ENCODE results near the gene MEGF11.
"Not testable (repeated sequence)": the region's sequence is repeated elsewhere in the genome, so short reads cannot be mapped to it uniquely, and the experiment has no call there.

Gene MEGF11

DNA sequence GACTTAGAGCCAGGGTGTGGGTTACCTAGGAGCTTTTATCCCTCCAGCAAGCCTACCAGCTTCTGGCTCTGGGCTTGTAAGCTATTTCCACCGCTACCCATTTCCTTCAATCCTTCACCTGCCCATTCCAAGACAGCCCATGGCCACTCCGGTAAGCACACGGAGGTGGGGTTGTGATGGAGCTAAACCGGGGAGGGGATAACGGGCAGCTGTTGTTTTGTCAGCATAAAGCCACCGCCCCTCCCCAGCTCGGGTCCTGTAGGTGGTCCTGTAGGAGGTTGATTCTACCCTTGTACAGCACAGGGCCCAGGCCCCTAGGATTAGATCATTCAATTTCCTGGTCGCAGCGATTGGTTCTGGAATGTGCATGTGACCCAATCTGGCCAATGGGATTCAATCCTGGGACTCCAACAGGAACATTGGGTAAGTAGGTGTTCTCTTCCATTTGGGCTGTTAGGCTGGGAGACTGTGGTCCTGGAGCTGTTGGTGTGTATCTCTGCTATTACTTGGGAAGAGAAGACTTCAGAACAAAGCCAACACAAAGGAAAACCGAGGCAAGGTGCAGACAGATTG lies 233.6 kb downstream of the MEGF11 start:
- no peak for DNase-seq

- DNase-seq = no peak
These were observed 234.2 kb downstream of the MEGF11 start for GRCh38 chr15:66019368-66019767.

- DNase-seq = no peak
These were observed 235.1 kb downstream of the MEGF11 start for GRCh38 chr15:66018488-66018797.

GRCh38 chr15:66017792-66018487 lies 235.6 kb downstream of the MEGF11 start:
- DNase-seq = no peak

GRCh38 chr15:66017000-66017399 lies 236.6 kb downstream of the MEGF11 start:
- DNase-seq = no peak

DNA sequence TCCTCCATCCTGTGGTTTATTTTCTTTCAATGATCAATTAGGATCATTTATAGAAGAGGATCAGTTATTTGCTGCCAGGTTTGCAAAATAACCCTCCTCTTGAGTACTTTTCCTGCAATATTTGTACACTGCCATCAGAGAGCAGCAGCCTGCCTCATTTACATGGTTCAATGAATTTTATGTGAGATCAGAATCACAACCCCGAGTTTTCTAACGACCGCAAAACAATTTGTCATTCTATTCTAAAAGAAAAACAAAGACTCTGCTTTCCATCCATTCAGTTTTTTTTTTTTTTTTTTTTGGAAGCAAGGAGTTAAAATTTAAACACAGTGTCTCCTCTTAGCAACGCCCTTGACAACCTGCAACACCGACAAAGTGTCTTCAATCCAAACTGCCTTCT lies 237.4 kb downstream of the MEGF11 start:
- DNase-seq = no peak

GRCh38 chr15:66014635-66015182 lies 238.8 kb downstream of the MEGF11 start:
- no peak for DNase-seq

GRCh38 chr15:66014022-66014421 lies 239.5 kb downstream of the MEGF11 start:
- no peak for DNase-seq

- DNase-seq = no peak
These were observed 244.5 kb downstream of the MEGF11 start for GRCh38 chr15:66008940-66009562.

GRCh38 chr15:66007663-66008262 lies 245.8 kb downstream of the MEGF11 start:
- no peak for DNase-seq

GRCh38 chr15:66006986-66007385 lies 246.6 kb downstream of the MEGF11 start:
- no peak for DNase-seq

GRCh38 chr15:66004618-66005262 lies 248.8 kb downstream of the MEGF11 start:
- DNase-seq = no peak

DNA sequence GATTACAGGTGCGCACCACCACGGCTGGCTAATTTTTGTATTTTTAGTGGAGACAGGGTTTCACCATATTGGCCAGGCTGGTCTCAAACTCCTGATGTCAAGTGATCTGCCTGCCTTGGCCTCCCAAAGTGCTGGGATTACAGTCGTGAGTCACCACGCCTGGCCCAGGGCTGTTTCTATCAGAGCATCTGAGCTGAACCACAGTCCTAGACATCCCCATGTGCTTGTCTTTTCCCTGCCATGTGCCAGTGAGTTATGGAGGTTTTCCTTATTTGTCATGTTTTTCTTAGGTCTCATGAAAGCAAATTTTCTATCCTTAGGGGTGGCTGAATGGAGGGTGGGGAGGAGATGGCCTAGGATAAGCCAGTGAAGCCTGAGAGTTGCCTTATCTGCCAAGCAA lies 250.4 kb downstream of the MEGF11 start:
- not testable (repeated sequence) for DNase-seq

DNA sequence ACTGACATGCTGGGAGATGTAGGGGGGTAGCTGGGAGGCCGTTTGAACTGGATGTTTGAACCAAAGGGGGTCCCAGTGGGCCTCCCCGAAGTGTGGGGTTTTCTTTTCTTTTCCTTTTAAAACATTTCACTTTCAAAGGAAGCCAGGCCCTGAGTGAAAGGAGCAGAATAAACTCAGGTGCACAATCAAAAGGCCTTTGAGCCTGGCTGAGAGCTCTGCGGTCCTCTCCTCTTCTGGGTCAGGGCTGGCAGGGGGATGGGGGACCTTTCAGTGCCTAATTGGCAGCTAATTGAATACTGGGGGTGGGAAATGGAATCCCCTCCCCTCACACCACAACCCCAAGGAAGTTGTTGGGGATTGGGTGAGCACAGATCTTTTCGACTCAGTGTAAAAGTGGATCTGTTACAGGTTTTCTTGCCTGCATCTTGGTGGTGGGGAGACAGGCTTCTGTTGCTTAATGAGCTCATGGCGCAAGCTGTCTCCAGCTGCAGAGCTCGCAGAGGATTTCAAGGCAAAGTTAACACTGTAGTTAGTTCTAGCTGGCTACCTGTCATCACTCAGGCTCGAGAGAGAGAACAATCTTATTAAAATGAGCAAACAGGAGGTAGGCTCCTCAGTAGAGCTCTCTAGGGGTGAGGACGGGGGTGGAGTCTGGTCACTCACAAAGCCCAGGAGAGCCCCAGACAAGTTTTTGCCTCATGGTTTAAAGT lies 251.7 kb downstream of the MEGF11 start:
- no peak for DNase-seq

- no peak for DNase-seq
These were observed 252.5 kb downstream of the MEGF11 start for GRCh38 chr15:66001042-66001441.

- DNase-seq = no peak
These were observed 255.1 kb downstream of the MEGF11 start for GRCh38 chr15:65998486-65998885.

DNA sequence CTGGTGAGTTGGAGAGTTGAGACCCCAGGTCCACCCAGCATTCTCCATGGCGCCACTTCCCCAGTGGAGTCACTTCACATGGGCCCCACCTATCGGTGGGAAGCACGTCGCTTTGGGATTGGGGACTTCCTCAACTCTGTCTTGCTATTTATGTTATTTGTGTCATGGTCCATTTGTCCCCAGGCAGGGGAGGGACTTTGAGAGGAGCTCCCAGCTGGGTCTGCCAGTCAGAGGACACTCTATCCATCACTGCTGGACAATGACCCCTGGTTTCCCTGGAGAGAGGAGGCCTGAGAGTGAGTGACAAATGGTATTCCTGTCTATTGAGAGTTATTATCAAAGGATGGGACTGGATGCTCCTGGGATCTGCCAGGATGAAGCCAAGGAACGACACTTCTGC lies 256.6 kb downstream of the MEGF11 start:
- no peak for DNase-seq

- DNase-seq = no peak
These were observed 258.7 kb downstream of the MEGF11 start for GRCh38 chr15:65994832-65995231.

- no peak for DNase-seq
These were observed 259.8 kb downstream of the MEGF11 start for GRCh38 chr15:65993762-65994161.

DNA sequence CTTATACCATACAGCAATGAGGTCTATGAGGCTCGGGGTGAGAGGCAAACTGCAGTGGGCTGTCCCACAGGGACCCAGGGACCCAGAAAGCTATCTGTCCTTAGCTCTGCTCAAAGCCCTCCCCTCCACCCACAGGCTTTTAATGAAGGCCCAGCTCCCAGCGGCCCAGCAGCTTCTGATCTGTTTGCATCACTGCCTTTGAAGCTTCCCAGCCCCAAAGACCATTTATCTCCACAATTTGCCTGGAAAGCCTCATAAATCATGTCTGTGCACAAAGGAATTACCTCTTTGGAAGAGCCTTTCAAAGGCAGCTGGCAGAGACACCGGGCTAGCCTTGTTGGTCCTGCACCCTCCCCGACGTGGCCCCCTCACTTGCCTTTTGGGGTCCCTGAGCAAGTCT lies 260.3 kb downstream of the MEGF11 start:
- no peak for DNase-seq

GRCh38 chr15:65991721-65992483 lies 261.6 kb downstream of the MEGF11 start:
- DNase-seq = no peak
